HepG2 (cell line): ENCODE data around the gene DPAGT1. TPM values are rescaled to one million over a fixed set of nuclear protein-coding genes. Genes with fewer than 3 reads are reported as not detected.
A peak's percentile ranks its signal among the peaks of the same experiment; 100 is the strongest.

Experiments used
- CHD4 ChIP-seq: fragments of 200-600 bp; sonication (generic); IDR thresholded peaks from 2 replicates; pipeline ENCODE4 v1.7.0; 2017; ENCODE audit warnings: mild to moderate bottlenecking, low read length, borderline replicate concordance
- GTF2F1 ChIP-seq: fragments of 150-350 bp; IDR thresholded peaks from 2 replicates; pipeline ENCODE4 v1.6.1; 2014; ENCODE audit warnings: low read length
- HNF1A ChIP-seq, 2 experiments: sonication (generic) in 1 of 2; formaldehyde crosslinking in 1 of 2; IDR thresholded peaks; 2 replicates each; pipeline versions ENCODE4 v1.4.0 to v1.6.1; 2016 to 2020; ENCODE audit warnings: borderline replicate concordance in 1 of 2, low read depth in 1 of 2, mild to moderate bottlenecking in 1 of 2, missing genetic modification reagents in 1 of 2
- HOMEZ ChIP-seq: IDR thresholded peaks from 2 replicates; pipeline ENCODE4 v1.6.1; 2016; ENCODE audit warnings: low read depth
- IKZF4 ChIP-seq: sonication (generic); formaldehyde crosslinking; IDR thresholded peaks from 2 replicates; pipeline ENCODE4 v1.5.1; 2020; ENCODE audit warnings: borderline replicate concordance, mild to moderate bottlenecking, low read depth, missing genetic modification reagents; ENCODE audit errors: not compliant biosample characterization
- LCORL ChIP-seq, 2 experiments: fragments of 450-650 bp in 1 of 2; sonication (generic) in 1 of 2; formaldehyde crosslinking in 1 of 2; IDR thresholded peaks; 2 replicates each; pipeline versions ENCODE4 v1.5.0 to v1.6.1; 2017 to 2020; ENCODE audit warnings: antibody characterized with exemption in 1 of 2, missing genetic modification reagents in 1 of 2
- RBFOX2 ChIP-seq: fragments of 200-400 bp; formaldehyde crosslinking; IDR thresholded peaks from 2 replicates; pipeline ENCODE4 v1.6.1; 2017; ENCODE audit warnings: low read depth, mild to moderate bottlenecking, low read length
- SALL1 ChIP-seq: sonication (generic); formaldehyde crosslinking; IDR thresholded peaks from 2 replicates; pipeline ENCODE4 v1.8.0; 2022; ENCODE audit warnings: mild to moderate bottlenecking, missing genetic modification reagents
- SCMH1 ChIP-seq: sonication (generic); formaldehyde crosslinking; IDR thresholded peaks from 2 replicates; pipeline ENCODE4 v1.9.0; 2021; ENCODE audit warnings: missing genetic modification reagents, mild to moderate bottlenecking, borderline replicate concordance
- SMARCC2 ChIP-seq: fragments of 450-650 bp; IDR thresholded peaks from 2 replicates; pipeline ENCODE4 v1.6.1; 2017; ENCODE audit warnings: antibody characterized with exemption, mild to moderate bottlenecking
- SNAPC2 ChIP-seq: sonication (generic); formaldehyde crosslinking; IDR thresholded peaks from 2 replicates; pipeline ENCODE4 v1.8.1; 2022; ENCODE audit warnings: mild to moderate bottlenecking, missing genetic modification reagents
- SRSF9 ChIP-seq: fragments of 200-400 bp; formaldehyde crosslinking; IDR thresholded peaks from 2 replicates; pipeline ENCODE4 v1.6.1; 2018; ENCODE audit warnings: borderline replicate concordance, mild to moderate bottlenecking, low read depth, low read length; ENCODE audit not compliant: insufficient read depth, poor library complexity, severe bottlenecking
- STAT5B ChIP-seq: sonication (generic); formaldehyde crosslinking; IDR thresholded peaks from 2 replicates; pipeline ENCODE4 v1.4.0; 2020; ENCODE audit warnings: missing genetic modification reagents
- TFAP4 ChIP-seq: sonication (generic); IDR thresholded peaks from 2 replicates; pipeline ENCODE4 v1.6.1; 2016; ENCODE audit warnings: low read depth, borderline replicate concordance
- ZNF12 ChIP-seq: sonication (generic); formaldehyde crosslinking; IDR thresholded peaks from 2 replicates; pipeline ENCODE4 v1.5.0; 2020; ENCODE audit warnings: missing genetic modification reagents
- ZNF333 ChIP-seq: sonication (generic); formaldehyde crosslinking; IDR thresholded peaks from 2 replicates; pipeline ENCODE4 v1.4.0; 2020; ENCODE audit warnings: mild to moderate bottlenecking, missing genetic modification reagents, borderline replicate concordance
- ZNF33A ChIP-seq: sonication (generic); formaldehyde crosslinking; IDR thresholded peaks from 2 replicates; pipeline ENCODE4 v1.5.1; 2020; ENCODE audit warnings: missing genetic modification reagents, mild to moderate bottlenecking, moderate library complexity, borderline replicate concordance
- ZNF496 ChIP-seq: sonication (generic); formaldehyde crosslinking; IDR thresholded peaks from 2 replicates; pipeline ENCODE4 v1.8.1; 2023; ENCODE audit warnings: mild to moderate bottlenecking, moderate library complexity, missing genetic modification reagents; ENCODE audit not compliant: insufficient replicate concordance
- ZNF543 ChIP-seq: sonication (generic); formaldehyde crosslinking; IDR thresholded peaks from 2 replicates; pipeline ENCODE4 v1.4.0; 2020; ENCODE audit warnings: mild to moderate bottlenecking, missing genetic modification reagents
- ZNF605 ChIP-seq: sonication (generic); formaldehyde crosslinking; IDR thresholded peaks from 2 replicates; pipeline ENCODE4 v1.8.0; 2022; ENCODE audit warnings: mild to moderate bottlenecking, missing genetic modification reagents
- ZNF615 ChIP-seq: sonication (generic); formaldehyde crosslinking; IDR thresholded peaks from 2 replicates; pipeline ENCODE4 v1.5.0; 2020; ENCODE audit warnings: mild to moderate bottlenecking, missing genetic modification reagents, borderline replicate concordance
- ZSCAN9 ChIP-seq: IDR thresholded peaks from 2 replicates; pipeline ENCODE4 v1.6.1; 2016; ENCODE audit warnings: borderline replicate concordance
- polyA plus RNA-seq, 8 experiments: library from polyadenylated mRNA; depleted of rRNA in 3 of 8; stranded (reverse) in 7 of 8; unstranded in 1 of 8; fragments of >200 nt; fragmentation: Illumina TruSeq in 4 of 8; extraction: Trizol in 4 of 8; gene quantifications; 2 replicates each; pipeline versions ENCODE4 v1.2.1 to v1.2.3, GENCODE V29; 2011 to 2016; ENCODE audit warnings: low read depth in 4 of 8, missing spikeins in 1 of 8, mixed read lengths in 1 of 8; ENCODE audit not compliant: insufficient read depth in 1 of 8
- total RNA-seq, 5 experiments: library from RNA; depleted of rRNA; stranded (reverse); fragments of >200 nt; fragmentation: Illumina TruSeq; extraction: Trizol; gene quantifications; 2 replicates each; pipeline ENCODE4 v1.2.3, GENCODE V29; 2016; ENCODE audit warnings: low read depth in 1 of 5

Gene DPAGT1
- total and polyA plus RNA-seq, 2 of the 13 experiments (the other 11 are each of a cell fraction or from before 2014, with no cell fraction given): 37.6 to 70.7 TPM

- peak; percentile 65 for TF ChIP-seq HOMEZ
- TF ChIP-seq RBFOX2: peak; percentile 100
- TF ChIP-seq CHD4: no peak
- no peak for TF ChIP-seq HNF1A (IDR thresholded peaks at IDR 0.05; ENCODE audit: low read depth)
- TF ChIP-seq HNF1A (CRISPR knock-in tag; IDR thresholded peaks at IDR 0.05; ENCODE audit: borderline replicate concordance): peak; percentile 2; the same call in 1 of the 2 replicates
- no peak for TF ChIP-seq SMARCC2
- TF ChIP-seq IKZF4 (CRISPR knock-in tag): peak; percentile 98
- no peak for TF ChIP-seq ZNF543 (CRISPR knock-in tag)
- TF ChIP-seq TFAP4: no peak
- TF ChIP-seq SCMH1: no peak
- TF ChIP-seq ZNF615: peak; percentile 90; the same call in 1 of the 2 replicates
- TF ChIP-seq ZNF12 (CRISPR knock-in tag): no peak
- TF ChIP-seq ZNF496: no peak
- peak; percentile 61; the same call in 1 of the 2 replicates for TF ChIP-seq STAT5B (CRISPR knock-in tag)
- peak; percentile 94 for TF ChIP-seq ZNF333 (CRISPR knock-in tag)
- peak; percentile 71; the same call in 1 of the 2 replicates for TF ChIP-seq SNAPC2 (CRISPR knock-in tag)
- no peak for TF ChIP-seq SRSF9
- TF ChIP-seq ZNF605 (CRISPR knock-in tag): peak; percentile 97
- TF ChIP-seq LCORL (IDR thresholded peaks at IDR 0.05): no peak
- peak; percentile 40 for TF ChIP-seq LCORL (CRISPR knock-in tag; IDR thresholded peaks at IDR 0.05)
- peak; percentile 87 for TF ChIP-seq SALL1 (CRISPR knock-in tag)
- TF ChIP-seq ZSCAN9 (CRISPR knock-in tag): no peak
- TF ChIP-seq ZNF33A: peak; percentile 61; the same call in 1 of the 2 replicates
- peak; percentile 96 for TF ChIP-seq GTF2F1
Measured at GRCh38 chr11:119095066-119095880, 6.4 kb downstream of the DPAGT1 start (continued).
